H1 (cell line): ENCODE measurements around the gene LTB4R. TPM values are rescaled to one million over a fixed set of nuclear protein-coding genes. Genes with fewer than 3 reads are reported as not detected.
A peak's percentile ranks its signal among the peaks of the same experiment; 100 is the strongest.

Experiments
- CTCF ChIA-PET: fragments of 300-600 bp; sonication (Branson Sonifier 250); formaldehyde crosslinking; loops from one replicate; lab custom pipeline; 2021; ENCODE audit not compliant: partially characterized antibody; lab: Charles Lee
- POLR2A ChIA-PET: fragments of 300-600 bp; sonication (Branson Sonifier 250); formaldehyde crosslinking; loops from one replicate; lab custom pipeline; 2021; ENCODE audit warnings: inconsistent platforms; ENCODE audit not compliant: partially characterized antibody; lab: Charles Lee
- DNase-seq, 2 experiments: peaks; one replicate each; pipeline versions ENCODE4 v3.0.0 to v3.0.0-alpha.2; 2010 to 2022; ENCODE audit warnings: low spot score in 2 of 2, low read depth in 1 of 2, mixed read lengths in 1 of 2
- FAIRE-seq: peaks from 2 replicates; lab custom pipeline; 2011; peaks lifted over from hg19 to GRCh38; lab: Jason Lieb, UNC
- H2AFZ ChIP-seq: 2 replicates; pipeline ENCODE4 v1.8.1; 2012; ENCODE audit warnings: low read length, inconsistent platforms
- H2AK5ac ChIP-seq: 2 replicates; pipeline ENCODE4 v1.6.1; 2013; ENCODE audit warnings: low read depth, low read length
- H2BK120ac ChIP-seq: replicated peaks from 2 replicates; pipeline ENCODE3; 2013; ENCODE audit warnings: low read depth, low read length, inconsistent platforms
- H2BK12ac ChIP-seq: 2 replicates; pipeline ENCODE4 v1.6.1; 2013; ENCODE audit warnings: low read depth, low read length
- H2BK15ac ChIP-seq: 2 replicates; pipeline ENCODE4 v1.6.1; 2013; ENCODE audit warnings: low read length
- H2BK20ac ChIP-seq: 2 replicates; pipeline ENCODE4 v1.6.1; 2013; ENCODE audit warnings: low read length
- H2BK5ac ChIP-seq: 2 replicates; pipeline ENCODE4 v1.6.1; 2013; ENCODE audit warnings: low read depth, low read length
- H3K14ac ChIP-seq: 2 replicates; pipeline ENCODE4 v1.6.1; 2013; ENCODE audit warnings: inconsistent platforms; ENCODE audit not compliant: insufficient read length
- H3K18ac ChIP-seq: 2 replicates; pipeline ENCODE4 v1.6.1; 2013; ENCODE audit warnings: low read length; ENCODE audit errors: extremely low read depth
- H3K23ac ChIP-seq: 2 replicates; pipeline ENCODE4 v1.6.1; 2013; ENCODE audit warnings: inconsistent platforms; ENCODE audit not compliant: insufficient read length
- H3K23me2 ChIP-seq: 2 replicates; pipeline ENCODE4 v1.6.1; 2013; ENCODE audit warnings: low read depth, low read length
- H3K27ac ChIP-seq: 2 replicates; pipeline ENCODE4 v1.6.1; 2011; ENCODE audit warnings: low read depth, low read length, inconsistent platforms
- H3K27me3 ChIP-seq, 4 experiments: replicated peaks in 1 of 4; 1 replicate in 1 of 4; 2 replicates in 3 of 4; pipeline versions ENCODE4 v1.6.1 to v1.8.1; 2011 to 2013; ENCODE audit warnings: low read length in 3 of 4, mild to moderate bottlenecking in 3 of 4, inconsistent platforms in 2 of 4, mixed read lengths in 2 of 4, moderate library complexity in 1 of 4; ENCODE audit not compliant: control insufficient read depth in 3 of 4, insufficient read depth in 3 of 4; ENCODE audit errors: extremely low read depth in 1 of 4
- H3K36me3 ChIP-seq, 4 experiments: 2 replicates each; pipeline versions ENCODE4 v1.6.1 to v1.8.1; 2011 to 2013; ENCODE audit warnings: mild to moderate bottlenecking in 4 of 4, low read length in 3 of 4, moderate library complexity in 2 of 4, control low read depth in 1 of 4, inconsistent platforms in 1 of 4; ENCODE audit not compliant: insufficient read depth in 4 of 4, control insufficient read depth in 2 of 4
- H3K4ac ChIP-seq: replicated peaks from 2 replicates; pipeline ENCODE3; 2013; ENCODE audit warnings: low read length, low read depth, mixed read lengths, inconsistent platforms; ENCODE audit not compliant: insufficient read length
- H3K4me1 ChIP-seq, 4 experiments: replicated peaks in 1 of 4; 1 replicate in 1 of 4; 2 replicates in 3 of 4; pipeline versions ENCODE4 v1.6.1 to v1.8.1; 2011 to 2013; ENCODE audit warnings: low read length in 3 of 4, inconsistent platforms in 2 of 4, mixed read lengths in 1 of 4; ENCODE audit not compliant: insufficient read depth in 4 of 4, control insufficient read depth in 3 of 4
- H3K4me2 ChIP-seq, 2 experiments: 2 replicates each; pipeline versions ENCODE4 v1.6.1 to v1.8.1; 2011 to 2013; ENCODE audit warnings: low read depth in 2 of 2, low read length in 2 of 2, control low read depth in 1 of 2, inconsistent platforms in 1 of 2, mild to moderate bottlenecking in 1 of 2; ENCODE audit not compliant: insufficient read depth in 1 of 2
- H3K4me3 ChIP-seq, 4 experiments: fragments of 200-600, 300-600 bp in 1 of 4; sonication (generic), shearing (Covaris generic), sonication (Bioruptor Twin) in 1 of 4; 2 replicates each; pipeline versions ENCODE4 v1.5.1 to v1.8.1; 2011 to 2016; ENCODE audit warnings: low read length in 4 of 4, low read depth in 3 of 4, control low read depth in 2 of 4, inconsistent platforms in 2 of 4, mild to moderate bottlenecking in 2 of 4, mixed read lengths in 1 of 4, moderate library complexity in 1 of 4; ENCODE audit not compliant: insufficient read depth in 2 of 4; ENCODE audit errors: extremely low read depth in 1 of 4
- H3K56ac ChIP-seq: replicated peaks from 2 replicates; pipeline ENCODE3; 2013; ENCODE audit warnings: low read depth, mild to moderate bottlenecking, mixed read lengths, low read length, inconsistent platforms; ENCODE audit not compliant: insufficient read length
- H3K79me1 ChIP-seq: 2 replicates; pipeline ENCODE4 v1.6.1; 2013; ENCODE audit warnings: low read depth, low read length, control low read depth
- H3K79me2 ChIP-seq, 2 experiments: 2 replicates each; pipeline versions ENCODE4 v1.6.1 to v1.8.1; 2012 to 2013; ENCODE audit warnings: low read length in 2 of 2, mild to moderate bottlenecking in 2 of 2, inconsistent platforms in 1 of 2; ENCODE audit not compliant: insufficient read depth in 2 of 2, control insufficient read depth in 1 of 2
- H3K9ac ChIP-seq, 4 experiments: replicated peaks in 1 of 4; 1 replicate in 1 of 4; 2 replicates in 3 of 4; pipeline versions ENCODE4 v1.6.1 to v1.8.1; 2011 to 2013; ENCODE audit warnings: low read depth in 3 of 4, low read length in 3 of 4, control low read depth in 2 of 4, mild to moderate bottlenecking in 2 of 4, moderate library complexity in 2 of 4, inconsistent platforms in 1 of 4; ENCODE audit errors: extremely low read depth in 1 of 4
- H3K9me3 ChIP-seq, 2 experiments: 2 replicates each; pipeline versions ENCODE4 v1.6.1 to v1.8.1; 2012 to 2013; ENCODE audit warnings: mild to moderate bottlenecking in 2 of 2, moderate library complexity in 2 of 2, control low read depth in 1 of 2, inconsistent platforms in 1 of 2, low read depth in 1 of 2, low read length in 1 of 2, mixed read lengths in 1 of 2; ENCODE audit not compliant: insufficient read depth in 2 of 2
- H4K20me1 ChIP-seq, 2 experiments: replicated peaks in 1 of 2; 2 replicates each; pipeline versions ENCODE3 to v1.8.1; 2011 to 2013; ENCODE audit warnings: inconsistent platforms in 2 of 2, low read length in 2 of 2, mild to moderate bottlenecking in 1 of 2; ENCODE audit not compliant: insufficient read depth in 2 of 2, control insufficient read depth in 1 of 2
- H4K5ac ChIP-seq: 2 replicates; pipeline ENCODE4 v1.6.1; 2013; ENCODE audit warnings: low read length, low read depth, mixed read lengths, inconsistent platforms; ENCODE audit not compliant: insufficient read length
- H4K8ac ChIP-seq: 2 replicates; pipeline ENCODE4 v1.8.0; 2013; ENCODE audit warnings: mild to moderate bottlenecking, moderate library complexity, low read length, inconsistent platforms; ENCODE audit not compliant: insufficient read depth; ENCODE audit errors: extremely low read depth
- H4K91ac ChIP-seq: replicated peaks from 2 replicates; pipeline ENCODE3; 2013; ENCODE audit warnings: low read length, mixed read lengths, inconsistent platforms; ENCODE audit not compliant: insufficient read length
- E2F6 ChIP-seq: IDR thresholded peaks from 2 replicates; pipeline ENCODE4 v1.6.1; 2012; ENCODE audit warnings: inconsistent platforms
- GABPA ChIP-seq: IDR thresholded peaks from 2 replicates; pipeline ENCODE4 v1.6.1; 2011; ENCODE audit warnings: mild to moderate bottlenecking, low read length, moderate library complexity, borderline replicate concordance; ENCODE audit not compliant: insufficient read depth
- KDM1A ChIP-seq: fragments of 200-600, 300-600 bp; sonication (generic); IDR thresholded peaks from 2 replicates; pipeline ENCODE4 v1.7.1; 2016; ENCODE audit warnings: mild to moderate bottlenecking, low read length, borderline replicate concordance
- SIN3A ChIP-seq, 2 experiments: IDR thresholded peaks in 1 of 2; conservative IDR thresholded peaks in 1 of 2; 2 replicates each; pipeline ENCODE4 v1.6.1; 2011 to 2012; ENCODE audit warnings: low read length in 2 of 2, improper control_type of control experiment in 1 of 2, low read depth in 1 of 2, mild to moderate bottlenecking in 1 of 2
- SIRT6 ChIP-seq: IDR thresholded peaks from one replicate; pipeline ENCODE4 v1.7.1; 2012; ENCODE audit warnings: low read length, inconsistent platforms
- TAF7 ChIP-seq: optimal IDR thresholded peaks from 2 replicates; pipeline ENCODE3; 2011; ENCODE audit warnings: low read depth, mild to moderate bottlenecking, inconsistent platforms, low read length, moderate library complexity, borderline replicate concordance
- WGBS, 2 experiments: shearing (Covaris generic) in 1 of 2; methylation state at CpG; one replicate each; pipeline versions ENCODE4 v1.1.6 to v1.1.7; 2013 to 2015; ENCODE audit warnings: low lambda C conversion rate in 2 of 2, mixed read lengths in 2 of 2, inconsistent platforms in 1 of 2, low coverage in 1 of 2, missing lambda C conversion rate in 1 of 2; ENCODE audit not compliant: insufficient replicate concordance in 2 of 2, insufficient coverage in 1 of 2, insufficient read length in 1 of 2; ENCODE audit errors: extremely low coverage in 1 of 2, missing lambda C conversion rate in 1 of 2; 5-methylcytosine and 5-hydroxymethylcytosine counted together
- polyA plus RNA-seq, 7 experiments: library from polyadenylated mRNA; depleted of rRNA in 3 of 7; stranded (reverse) in 5 of 7; unstranded in 2 of 7; fragments of >200 nt in 5 of 7; fragments of 200-250 nt in 2 of 7; gene quantifications; 1 replicate in 5 of 7; 2 replicates in 1 of 7; 4 replicates in 1 of 7; pipeline versions ENCODE4 v1.2.1 to v1.2.3, GENCODE V29; 2011 to 2013; ENCODE audit warnings: missing spikeins in 2 of 7, mixed read lengths in 2 of 7
- total RNA-seq: library from RNA; stranded (reverse); fragmentation: NEBNext Ultra II Directional; extraction: Animal tissue kit (Norgen Biotek cat#: 25700); gene quantifications from 2 replicates; pipeline ENCODE4 v1.2.1, GENCODE V29; 2021

LTB4R gene
- total and polyA plus RNA-seq, 2 of the 8 experiments (the other 6 are each of a cell fraction or from before 2014, with no cell fraction given), result 4.1 to 6.7 TPM

- Histone ChIP-seq H2BK15ac (peak overlapping the region; percentile 53; the same call in 1 of the 2 replicates), H2BK120ac (no peak overlapping the region), H3K4me2 (peak overlapping the region; percentile 76 to 98), H3K23ac (no peak overlapping the region), H3K79me1 (no peaks in the 10 kb centered on the region), H4K5ac (no peak overlapping the region), H3K23me2 (peaks cover 26% of the 10 kb centered on the region), H3K4me1 (peaks cover 0 to 20% (median 9%) of the 10 kb centered on the region in 4 experiments; a peak in 5 of 7 replicates), H3K27ac (no peak overlapping the region), H3K14ac (no peak overlapping the region), H2AK5ac (no peak overlapping the region), H2BK20ac (no peak overlapping the region; the same call in 1 of the 2 replicates), H3K4me3 (peak overlapping the region in 2 of 4 experiments; percentile 52 to 76; a peak in 2 of 8 replicates), H4K8ac (no peak overlapping the region; the same call in 1 of the 2 replicates), H2BK5ac (0 out of 2 replicates have a peak overlapping the region, but pooled peaks have one; percentile 16), H2AFZ (no peak overlapping the region; the same call in 1 of the 2 replicates), H4K20me1 (peaks cover 0 to 2% of the 10 kb centered on the region in 2 experiments), H3K18ac (no peak overlapping the region), H3K56ac (no peak overlapping the region), H3K79me2 (no peaks in the 10 kb centered on the region), H3K36me3 (no peaks in the 10 kb centered on the region), H3K27me3 (peaks cover 64 to 98% (median 87%) of the 10 kb centered on the region in 4 experiments), H3K9me3 (no peaks in the 10 kb centered on the region), H2BK12ac (0 out of 2 replicates have a peak overlapping the region, but pooled peaks have one; percentile 17), H4K91ac (no peak overlapping the region), H3K4ac (no peak overlapping the region), H3K9ac (no peak overlapping the region)
- FAIRE-seq, result no peak
- POLR2A ChIA-PET, result interaction anchor here (1.4 to 5.8 kb wide), 8 partner anchors 10 to 106 kb away, joined by 3 to 46 read pairs (median 4); partner anchors contain the start of genes CBLN3, DHRS1, KHNYN and NOP9
- DNase-seq, result no peak
- WGBS, 2 experiments, result 62% methylated on average over 12 of the region's 12 CpGs; no CpG with 5 or more reads in 1 of the 2 experiments
- CTCF ChIA-PET, result interaction anchor here (0.8 to 27.8 kb wide), 16 partner anchors 10 to 108 kb away, joined by 3 to 664 read pairs (median 5); partner anchors contain the start of genes CBLN3, CIDEB, KHNYN and LTB4R
- TF ChIP-seq SIRT6 (no peak), E2F6 (no peak), TAF7 (no peak), KDM1A (no peak), GABPA (no peak), SIN3A (conservative IDR thresholded peaks at IDR 0.05 in 1 of 2, IDR thresholded peaks at IDR 0.05 in 1 of 2; ENCODE audit: low read depth in 1 of 2, low read length in 2 of 2) (no peak)
Observed at GRCh38 chr14:24335461-24336171, 24.3 kb downstream of the LTB4R start.
